Muscle of arm (tissue), 14 donors: ENCODE results near the gene SPRR2E. TPM values are rescaled to one million over a fixed set of nuclear protein-coding genes. Genes with fewer than 3 reads are reported as not detected.
"Not testable (repeated sequence)": the region's sequence is repeated elsewhere in the genome, so short reads cannot be mapped to it uniquely, and the experiment has no call there.

Source experiments
- DNase-seq: peaks from one replicate; pipeline ENCODE4 v3.0.0-alpha.2; 2013
- long read RNA-seq, 11 donors: transcript quantifications; one replicate each; lab custom pipeline, GENCODE V29; 2026
- polyA plus RNA-seq, 12 donors: library from polyadenylated mRNA; unstranded; fragments of 120-200 nt; gene quantifications; one replicate each; pipeline ENCODE4 v1.2.1, GENCODE V29; 2013; ENCODE audit not compliant: insufficient read length in 12 of 12

SPRR2E gene
- not detected for polyA plus RNA-seq
- long read RNA-seq, donor 1, result 0 reads
- long read RNA-seq, donor 2, result 0 reads
- long read RNA-seq, donor 3, result 0 reads
- long read RNA-seq, donor 4, result 0 reads
- long read RNA-seq, donor 5, result 0 reads
- long read RNA-seq, donor 6, result 0 reads
- long read RNA-seq, donor 7, partial matches to known transcripts, result 0 of 1 reads
- long read RNA-seq, donor 7, other reads (novel, unspliced or antisense), result 0 of 1 reads
- long read RNA-seq, donor 8, result 0 reads
- long read RNA-seq, donor 9, partial matches to known transcripts, result 0 of 1 reads
- long read RNA-seq, donor 9, other reads (novel, unspliced or antisense), result 0 of 1 reads
- long read RNA-seq, donor 10, result 0 reads
- long read RNA-seq, donor 11, result 0 reads

GRCh38 chr1:153094426-153094825 lies at the start of gene SPRR2E:
Gene SPRR2E (minus strand): TSS chr1:153094526. CDS start chr1:153093751, 775 bp downstream.
- no peak for DNase-seq

- no peak for DNase-seq
Measured at GRCh38 chr1:153141377-153141776, 47.1 kb upstream of the SPRR2E start.

- no peak for DNase-seq
Measured at GRCh38 chr1:153140484-153140883, 46.2 kb upstream of the SPRR2E start.

GRCh38 chr1:153133743-153134142 lies 39.4 kb upstream of the SPRR2E start:
- no peak for DNase-seq

DNA sequence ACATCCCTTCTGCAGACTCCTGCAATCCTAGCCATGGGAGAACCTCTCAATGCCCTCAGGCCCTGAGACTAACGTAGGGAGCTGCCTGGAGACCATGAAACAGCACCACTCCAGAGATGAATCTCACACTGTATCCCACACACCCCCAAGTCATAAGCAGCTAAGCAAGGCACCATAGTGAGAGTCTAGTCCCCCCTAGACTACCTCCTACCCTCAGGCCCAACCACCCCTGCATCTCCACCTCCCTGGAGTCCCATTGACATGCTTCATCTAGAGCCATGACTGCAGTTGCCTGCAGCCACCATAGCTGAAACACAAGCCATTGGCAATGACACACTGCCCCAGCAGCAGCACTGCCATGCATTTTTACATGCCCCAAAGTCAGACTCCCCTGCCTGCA lies 38.9 kb upstream of the SPRR2E start:
- no peak for DNase-seq

DNA sequence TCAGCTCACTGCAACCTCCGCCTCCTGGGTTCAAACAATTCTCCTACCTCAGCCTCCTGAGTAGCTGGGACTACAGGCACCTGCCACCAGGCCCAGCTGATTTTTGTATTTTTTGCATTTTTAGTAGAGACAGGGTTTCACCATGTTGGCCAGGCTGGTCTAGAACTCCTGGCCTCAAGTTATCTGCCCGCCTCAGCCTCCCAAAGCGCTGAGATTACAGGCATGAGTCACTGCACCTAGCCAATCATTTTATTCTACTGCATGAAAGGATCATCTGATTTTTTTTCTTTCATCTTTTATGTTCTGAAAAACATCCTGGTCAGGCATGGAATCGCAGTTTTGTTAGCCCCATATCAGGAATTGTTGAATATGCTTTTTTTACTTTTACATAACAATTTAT lies 34.4 kb upstream of the SPRR2E start:
- DNase-seq, result not testable (repeated sequence)

- DNase-seq, result no peak
Measured at GRCh38 chr1:153127296-153127695, 33.0 kb upstream of the SPRR2E start.

- no peak for DNase-seq
Measured at GRCh38 chr1:153125536-153125935, 31.2 kb upstream of the SPRR2E start.

DNA sequence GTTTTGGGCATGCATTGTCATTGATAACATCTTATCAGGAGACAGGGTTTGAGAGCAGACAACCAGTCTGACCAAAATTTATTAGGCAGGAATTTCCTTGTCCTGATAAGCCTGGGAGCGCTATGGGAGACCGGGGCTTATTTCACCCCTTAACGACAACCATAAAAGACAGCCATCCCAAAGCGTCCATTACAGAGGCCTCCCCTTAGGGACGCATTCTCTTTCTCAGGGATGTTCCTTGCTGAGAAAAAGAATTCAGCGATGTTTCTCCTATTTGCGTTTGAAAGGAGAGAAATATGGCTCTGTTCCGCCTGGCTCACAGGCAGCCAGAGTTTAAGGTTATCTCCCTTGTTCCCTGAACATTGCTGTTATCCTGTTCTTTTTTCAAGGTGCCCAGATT lies 29.5 kb upstream of the SPRR2E start:
- not testable (repeated sequence) for DNase-seq

- DNase-seq, result no peak
Measured at GRCh38 chr1:153122831-153123421, 28.6 kb upstream of the SPRR2E start.

GRCh38 chr1:153120945-153121344 lies 26.6 kb upstream of the SPRR2E start:
- no peak for DNase-seq

DNA sequence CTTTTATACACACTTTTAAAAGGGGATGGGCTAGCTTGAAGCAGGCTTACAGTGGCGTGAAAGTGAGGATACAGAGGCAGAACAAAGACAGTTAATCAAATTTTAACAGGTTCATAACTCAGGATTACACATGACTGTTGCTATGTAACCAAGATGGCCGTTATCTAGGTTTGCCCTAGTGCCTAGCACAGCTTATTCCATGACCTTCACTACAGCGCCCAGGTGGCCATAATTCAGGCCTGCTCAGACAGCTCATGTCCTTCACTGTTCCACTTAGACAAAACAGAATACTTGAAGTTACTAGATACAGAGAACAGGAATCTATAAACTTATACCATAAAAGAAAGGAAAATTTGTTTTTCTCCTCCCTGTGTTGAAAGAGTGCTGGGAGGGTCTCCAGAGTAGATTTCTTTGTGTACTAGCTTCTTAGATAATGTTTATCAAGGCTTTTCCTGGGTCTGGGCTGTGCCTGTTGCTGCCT lies 25.2 kb upstream of the SPRR2E start:
- DNase-seq, result no peak

DNA sequence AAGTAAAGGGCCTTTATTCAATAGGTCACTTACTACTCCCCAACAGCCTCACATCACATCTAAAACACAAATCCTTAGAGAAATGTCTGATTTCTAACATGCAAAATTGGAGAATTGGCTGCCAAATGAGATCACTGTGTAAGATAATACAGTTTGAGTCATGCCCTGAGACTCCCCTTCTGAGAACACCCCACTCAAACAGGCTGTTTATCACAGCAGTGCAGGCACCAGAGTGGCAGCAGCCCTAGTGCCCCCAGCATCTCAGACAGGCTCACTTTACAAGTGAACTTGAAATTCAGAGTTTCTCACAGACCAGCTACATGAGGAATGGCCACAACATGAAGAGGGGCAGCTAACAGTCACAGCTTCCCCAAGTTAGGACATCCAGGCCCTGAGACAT lies 20.9 kb upstream of the SPRR2E start:
- DNase-seq, result not testable (repeated sequence)

DNA sequence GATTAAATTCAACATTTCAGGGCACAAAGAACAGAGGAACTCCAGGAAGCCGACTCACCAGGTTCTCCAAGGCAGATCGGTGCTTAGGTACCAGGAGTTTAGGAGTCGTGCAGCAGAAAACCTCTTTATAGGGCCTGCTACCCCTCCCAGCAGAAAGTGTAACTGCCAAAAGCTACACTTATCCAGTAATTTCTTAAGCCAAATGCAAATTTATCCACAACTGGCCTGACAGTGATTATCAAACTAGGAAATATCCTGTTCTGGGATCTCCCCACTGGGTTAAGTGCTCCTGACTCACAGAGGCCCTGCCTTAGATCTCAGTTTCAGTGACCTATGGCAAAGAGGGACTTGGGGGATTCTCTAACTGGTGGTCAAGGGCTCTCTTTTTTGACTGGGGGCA lies 19.1 kb upstream of the SPRR2E start, which contains the start of gene SPRR2F:
Gene SPRR2F, minus strand, starts transcription at position 101 of the 400 bp plus-strand sequence. CDS start 783 bp downstream, outside the sequence.
- no peak for DNase-seq

DNA sequence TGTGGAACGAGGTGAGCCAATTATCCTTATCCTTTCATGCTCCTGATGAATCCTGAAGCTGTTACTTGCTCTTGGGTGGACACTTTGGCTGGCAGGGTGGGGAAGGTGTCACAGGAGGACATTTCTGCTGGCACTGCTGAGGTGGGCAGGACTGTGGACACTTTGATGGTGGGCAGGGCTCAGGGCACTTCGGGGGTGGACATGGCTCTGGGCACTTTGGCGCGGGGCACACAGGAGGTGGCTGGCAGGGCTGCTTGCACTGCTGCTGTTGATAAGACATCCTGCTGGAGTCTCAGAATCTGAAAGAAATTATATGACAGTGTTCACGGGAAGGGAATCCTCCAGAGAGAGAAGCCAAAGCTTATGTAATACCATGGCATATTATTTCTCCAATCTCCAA lies 18.1 kb upstream of the SPRR2E start:
- DNase-seq, result not testable (repeated sequence)

DNA sequence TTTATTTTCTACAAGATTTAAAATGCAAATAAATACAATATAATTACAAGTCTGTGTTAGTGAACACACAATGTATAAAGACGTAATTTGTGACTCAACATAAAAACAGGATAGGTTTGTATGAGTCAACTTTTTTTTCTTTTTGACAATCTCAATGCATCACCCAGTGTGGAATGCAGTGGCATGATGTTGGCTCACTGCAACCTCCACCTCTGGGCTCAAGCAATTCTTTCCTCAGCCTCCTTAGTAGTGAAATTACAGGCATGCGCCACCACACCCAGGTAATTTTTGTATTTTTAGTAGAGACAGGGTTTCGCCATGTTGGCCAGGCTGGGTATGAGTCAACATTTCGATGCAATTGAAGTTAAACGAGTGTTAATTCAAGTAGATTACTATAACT lies 5.9 kb upstream of the SPRR2E start:
- no peak for DNase-seq

GRCh38 chr1:153099461-153100045 lies 5.2 kb upstream of the SPRR2E start:
- no peak for DNase-seq

DNA sequence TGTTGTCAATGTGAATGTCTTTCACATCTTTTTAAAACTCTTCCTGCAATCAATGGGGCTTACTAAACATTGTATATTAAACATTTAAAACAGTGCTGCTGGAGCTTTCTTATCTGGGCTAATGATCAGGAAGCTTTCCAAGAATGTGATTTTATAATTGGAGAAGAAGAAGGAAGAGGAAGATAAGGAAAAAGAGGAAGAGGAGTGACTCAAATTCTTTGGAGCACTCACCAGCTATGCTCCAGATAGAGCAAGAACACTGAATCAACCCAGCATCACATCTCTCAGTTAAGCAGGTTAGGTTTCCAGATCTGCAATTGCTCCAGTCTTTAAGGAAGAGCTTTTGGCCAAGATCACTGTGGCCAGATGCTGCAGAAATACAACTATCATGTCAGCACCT lies 1.4 kb upstream of the SPRR2E start:
- DNase-seq, result no peak

GRCh38 chr1:153087652-153088051 lies 6.7 kb downstream of the SPRR2E start:
- DNase-seq, result no peak

DNA sequence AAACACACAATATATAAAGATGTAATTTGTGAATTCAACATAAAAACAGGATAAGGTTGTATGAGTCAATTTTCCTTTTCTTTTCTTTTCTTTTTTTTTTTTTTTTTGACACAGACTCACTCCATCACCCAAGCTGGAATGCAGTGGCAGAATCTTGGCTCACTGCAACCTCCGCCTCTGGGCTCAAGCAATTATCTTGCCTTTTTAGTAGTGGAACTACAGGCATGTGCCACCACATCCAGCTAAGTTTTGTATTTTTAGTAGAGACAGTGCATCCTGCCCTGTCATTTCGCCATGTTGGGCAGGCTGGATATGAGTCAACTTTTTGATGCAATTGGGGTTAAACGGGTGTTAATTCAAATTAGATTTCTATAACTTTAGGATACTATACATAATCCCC lies 12.6 kb downstream of the SPRR2E start:
- no peak for DNase-seq

DNA sequence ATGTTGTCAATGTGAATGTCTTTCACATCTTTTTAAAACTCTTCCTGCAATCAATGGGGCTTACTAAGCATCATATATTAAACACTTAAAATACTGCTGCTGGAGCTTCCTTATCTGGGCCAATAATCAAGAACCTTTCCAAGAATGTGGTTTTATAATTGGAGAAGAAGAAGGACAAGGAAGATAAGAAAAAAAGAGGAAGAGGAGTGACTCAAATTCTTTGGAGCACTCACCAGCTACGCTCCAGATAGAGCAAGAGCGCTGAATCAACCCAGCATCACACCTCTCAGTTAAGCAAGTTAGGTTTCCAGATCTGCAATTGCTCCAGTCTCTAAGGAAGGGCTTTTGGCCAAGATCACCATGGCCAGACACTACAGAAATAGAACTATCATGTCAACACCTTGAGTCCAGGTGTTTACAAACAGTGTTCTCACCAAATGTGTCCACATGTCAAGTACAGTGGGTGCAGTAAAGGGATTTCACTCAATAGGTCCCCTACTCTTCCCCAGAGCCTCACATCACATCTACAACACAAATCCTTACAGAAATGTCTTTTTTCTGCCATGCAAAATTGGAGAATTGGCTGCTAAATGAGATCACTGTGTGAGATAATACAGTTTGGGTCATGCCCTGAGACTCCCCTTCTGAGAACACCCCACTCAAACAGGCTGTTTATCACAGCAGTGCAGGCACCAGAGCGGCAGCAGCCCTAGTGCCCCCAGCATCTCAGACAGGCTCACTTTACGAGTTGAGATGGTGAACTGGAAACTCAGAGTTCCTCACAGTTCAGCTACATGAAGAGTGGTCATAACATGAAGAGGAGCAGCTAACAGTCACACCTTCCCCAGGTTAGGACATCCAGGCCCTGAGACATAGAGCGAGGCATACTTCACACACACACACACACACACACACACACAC lies 21.3 kb downstream of the SPRR2E start:
- DNase-seq, result no peak

DNA sequence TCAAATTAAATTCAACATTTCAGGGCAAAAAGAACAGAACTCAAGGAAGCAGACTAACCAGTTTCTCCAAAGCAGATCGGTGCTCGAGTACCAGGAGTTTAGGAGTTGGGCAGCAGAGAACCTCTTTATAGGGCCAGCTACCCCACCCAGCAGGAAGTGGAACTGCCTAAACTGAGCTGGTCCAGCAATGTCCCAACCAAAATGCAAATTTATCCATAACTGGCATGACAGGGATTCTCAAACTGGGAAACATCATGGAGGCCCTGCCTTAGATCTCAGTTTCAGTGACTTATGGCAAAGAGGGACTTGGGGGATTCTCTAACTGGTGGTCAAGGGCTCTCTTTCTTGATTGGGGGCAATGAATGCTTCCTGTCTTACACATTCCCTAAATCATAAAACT lies 22.8 kb downstream of the SPRR2E start, which contains the start of gene SPRR2B:
Gene SPRR2B, minus strand, starts transcription at position 101 of the 400 bp plus-strand sequence. CDS start 772 bp downstream, outside the sequence.
- no peak for DNase-seq
